Mesothelial cell of epicardium (in vitro differentiated cells): ENCODE measurements around the gene MCOLN3. TPM values are rescaled to one million over a fixed set of nuclear protein-coding genes. Genes with fewer than 3 reads are reported as not detected.

Experiments used
- DNase-seq, 2 experiments: peaks; one replicate each; pipeline ENCODE4 v3.0.0; 2021; ENCODE audit warnings: low spot score in 2 of 2; ENCODE audit not compliant: unreplicated experiment in 2 of 2
- H3K27ac Mint-ChIP-seq: 2 replicates; pipeline ENCODE4 v1.8.0; 2021; ENCODE audit warnings: mixed read lengths
- H3K27me3 Mint-ChIP-seq: 2 replicates; pipeline ENCODE4 v1.8.0; 2021; ENCODE audit warnings: low read depth, mixed read lengths
- H3K36me3 Mint-ChIP-seq: 2 replicates; pipeline ENCODE4 v1.8.0; 2021; ENCODE audit warnings: mixed read lengths
- H3K4me1 Mint-ChIP-seq: 2 replicates; pipeline ENCODE4 v1.8.0; 2021; ENCODE audit warnings: mixed read lengths
- H3K4me3 Mint-ChIP-seq: 2 replicates; pipeline ENCODE4 v1.8.0; 2021; ENCODE audit warnings: mild to moderate bottlenecking, moderate library complexity, mixed read lengths
- H3K9me3 Mint-ChIP-seq: 2 replicates; pipeline ENCODE4 v1.8.0; 2021; ENCODE audit warnings: mixed read lengths
- CTCF ChIP-seq: fragments of 200-600 bp; sonication (generic); IDR thresholded peaks from one replicate; pipeline ENCODE4 v1.5.0; 2021; ENCODE audit warnings: antibody characterized with exemption; ENCODE audit not compliant: unreplicated experiment
- total RNA-seq: library from RNA; stranded (reverse); gene quantifications from 3 replicates; pipeline ENCODE4 v1.2.1, GENCODE V29; 2021

Gene MCOLN3
- total RNA-seq, 1 donor from 2014 or later = 7.6 TPM

DNA sequence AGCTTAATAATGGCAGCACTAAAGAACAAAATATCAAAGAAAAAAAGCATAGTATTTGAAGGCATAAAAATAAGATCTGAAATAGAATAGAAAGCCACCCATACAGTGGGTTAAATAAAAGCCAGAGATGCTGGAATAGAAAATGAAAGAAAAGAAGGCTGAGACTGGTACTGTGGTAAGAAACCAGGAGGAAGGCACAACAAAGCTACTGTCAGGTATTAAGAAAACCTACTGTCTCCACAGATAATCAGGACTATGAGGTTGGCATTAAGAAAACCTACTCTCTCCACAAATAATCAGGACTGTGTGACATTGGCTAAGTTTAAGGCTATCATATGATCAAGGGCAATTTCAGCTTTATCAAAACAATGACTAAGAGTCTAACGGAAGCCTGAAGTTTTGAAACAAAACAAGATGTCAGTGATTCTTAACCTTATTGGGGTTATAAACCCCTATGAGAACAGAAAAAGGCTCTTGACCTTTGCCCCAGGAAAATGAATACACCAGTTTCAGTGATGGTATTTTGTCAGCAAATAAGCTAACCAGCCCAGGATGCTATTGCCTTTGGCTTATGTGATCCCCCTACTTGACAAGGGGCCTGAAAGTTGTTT is 75.8 kb downstream of the MCOLN3 start:
- H3K27ac Mint-ChIP-seq = no peak overlapping the region
- H3K36me3 Mint-ChIP-seq = no peaks in the 10 kb centered on the region
- H3K4me1 Mint-ChIP-seq = no peaks in the 10 kb centered on the region
- H3K4me3 Mint-ChIP-seq = no peak overlapping the region
- no peak for DNase-seq
- H3K27me3 Mint-ChIP-seq = no peaks in the 10 kb centered on the region
- peaks cover 6% of the 10 kb centered on the region for H3K9me3 Mint-ChIP-seq
- no peak for TF ChIP-seq CTCF

GRCh38 chr1:84971957-84972356 is 76.3 kb downstream of the MCOLN3 start:
- Mint-ChIP-seq H3K4me1 (no peaks in the 10 kb centered on the region), H3K36me3 (no peaks in the 10 kb centered on the region), H3K4me3 (no peak overlapping the region), H3K9me3 (peaks cover under 1% of the 10 kb centered on the region), H3K27ac (no peak overlapping the region), H3K27me3 (no peaks in the 10 kb centered on the region)
- TF ChIP-seq CTCF = no peak
- DNase-seq = no peak

DNA sequence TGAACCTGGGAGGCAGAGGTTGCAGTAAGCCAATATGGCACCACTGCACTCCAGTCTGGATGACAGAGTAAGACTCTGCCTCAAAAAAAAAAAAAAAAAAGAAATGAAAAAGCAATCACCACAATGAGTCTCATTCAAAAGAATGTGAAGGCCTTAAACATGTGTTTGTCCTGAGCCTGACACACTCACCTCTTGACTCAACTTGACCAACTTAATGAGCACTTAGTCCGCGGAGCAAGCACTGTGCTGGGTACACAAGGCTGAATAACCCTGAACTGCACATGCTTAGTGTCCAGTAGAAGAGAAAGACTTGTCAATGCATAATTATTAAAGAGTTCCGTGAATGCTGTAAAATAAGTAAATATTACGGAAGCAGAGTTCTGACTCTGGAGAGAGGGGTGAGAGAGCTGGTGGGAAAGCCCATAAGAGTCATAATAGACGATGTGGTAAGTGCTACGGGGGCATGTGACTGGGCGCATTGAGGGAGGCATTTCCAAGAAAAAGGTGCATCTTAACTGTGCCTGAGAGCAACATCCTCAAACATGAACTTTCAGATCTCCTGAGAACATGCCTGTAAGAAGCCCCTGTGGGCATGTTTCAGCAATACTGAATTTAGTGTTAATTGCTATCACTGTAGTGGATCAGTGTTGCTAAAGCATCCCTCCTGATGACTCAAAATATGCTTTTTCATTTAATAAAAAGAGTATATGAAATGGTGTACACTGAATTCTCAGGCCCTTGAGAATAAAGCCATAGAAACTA is 78.6 kb downstream of the MCOLN3 start:
- no peak for DNase-seq
- Mint-ChIP-seq H3K27ac (no peak overlapping the region), H3K9me3 (no peaks in the 10 kb centered on the region), H3K4me3 (no peak overlapping the region), H3K27me3 (no peaks in the 10 kb centered on the region), H3K4me1 (no peaks in the 10 kb centered on the region), H3K36me3 (no peaks in the 10 kb centered on the region)
- TF ChIP-seq CTCF = no peak

- Mint-ChIP-seq H3K27ac (no peak overlapping the region), H3K27me3 (no peaks in the 10 kb centered on the region), H3K4me1 (no peaks in the 10 kb centered on the region), H3K4me3 (no peak overlapping the region), H3K36me3 (no peaks in the 10 kb centered on the region), H3K9me3 (no peaks in the 10 kb centered on the region)
- TF ChIP-seq CTCF = no peak
- no peak for DNase-seq
Measured at GRCh38 chr1:84968865-84969264, 79.4 kb downstream of the MCOLN3 start.

DNA sequence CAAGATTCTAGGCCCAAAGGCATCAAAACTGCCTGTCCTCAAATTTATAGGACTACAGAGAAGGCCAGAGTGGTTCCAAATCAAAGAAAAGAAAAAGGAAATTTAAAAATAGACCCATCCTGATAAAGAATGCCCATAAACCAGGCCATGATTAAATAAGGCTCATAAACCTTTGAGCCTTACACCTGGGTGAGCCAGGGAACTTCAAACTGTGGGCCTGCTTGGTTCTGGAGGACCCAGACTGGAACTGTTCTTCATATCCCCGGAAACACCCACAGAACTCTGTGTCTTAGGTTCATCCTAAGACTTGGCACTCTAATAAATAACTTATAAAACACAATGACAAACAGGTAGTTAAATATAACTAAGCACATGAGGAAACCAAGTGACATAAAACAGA is 80.2 kb downstream of the MCOLN3 start:
- DNase-seq = no peak
- Mint-ChIP-seq H3K27ac (no peak overlapping the region), H3K27me3 (no peaks in the 10 kb centered on the region), H3K9me3 (no peaks in the 10 kb centered on the region), H3K4me3 (no peak overlapping the region), H3K36me3 (no peaks in the 10 kb centered on the region), H3K4me1 (no peaks in the 10 kb centered on the region)
- TF ChIP-seq CTCF = no peak

Other genes with a start within 250 kb of the MCOLN3 start
- 0.67 to 1.00 TPM (median 0.99 TPM) in 3 replicates for gene LPAR3, start 155.3 kb downstream of the MCOLN3 start, total RNA-seq
- 0.50 to 0.96 TPM (median 0.82 TPM) in 3 replicates for gene MCOLN2, start 51.4 kb downstream of the MCOLN3 start, total RNA-seq
- gene SYDE2, start 152.5 kb upstream of the MCOLN3 start, total RNA-seq = 40.2 to 42.4 TPM (median 41.7 TPM) in 3 replicates
- 44.6 to 48.2 TPM (median 47.4 TPM) in 3 replicates for gene C1orf52, start 211.2 kb upstream of the MCOLN3 start, total RNA-seq
- gene BCL10, start 228.1 kb upstream of the MCOLN3 start, total RNA-seq = 26.9 to 28.4 TPM (median 27.2 TPM) in 3 replicates